ENCODE measurements around the gene DNAJB2.
"Not testable (repeated sequence)": the region's sequence is repeated elsewhere in the genome, so short reads cannot be mapped to it uniquely, and the experiment has no call there.

The DNAJB2 gene

GRCh38 chr2:219286436-219287115, 7.4 kb downstream of the DNAJB2 start:
- no peak for DNase-seq

- not testable (repeated sequence) for DNase-seq
These were observed 7.9 kb downstream of the DNAJB2 start for GRCh38 chr2:219287116-219287440.

GRCh38 chr2:219287580-219288265, 8.6 kb downstream of the DNAJB2 start:
- DNase-seq, result no peak

- DNase-seq, result no peak
These were observed 10.0 kb downstream of the DNAJB2 start for GRCh38 chr2:219289195-219289536.

GRCh38 chr2:219289537-219290361, 10.6 kb downstream of the DNAJB2 start:
- DNase-seq, result no peak

- no peak for DNase-seq
These were observed 11.4 kb downstream of the DNAJB2 start for GRCh38 chr2:219290381-219291171.

GRCh38 chr2:219291394-219291793, 12.2 kb downstream of the DNAJB2 start:
- no peak for DNase-seq

- DNase-seq, result no peak
These were observed 12.8 kb downstream of the DNAJB2 start for GRCh38 chr2:219291910-219292490.

GRCh38 chr2:219292616-219293015, 13.4 kb downstream of the DNAJB2 start:
- DNase-seq, result no peak

- no peak for DNase-seq
These were observed 14.6 kb downstream of the DNAJB2 start for GRCh38 chr2:219293736-219294231.

GRCh38 chr2:219294356-219295351, 15.5 kb downstream of the DNAJB2 start:
- peak; percentile 98 for DNase-seq

GRCh38 chr2:219296142-219296541, 17.0 kb downstream of the DNAJB2 start:
- DNase-seq, result no peak

GRCh38 chr2:219296631-219297391, 17.6 kb downstream of the DNAJB2 start:
- no peak for DNase-seq

- no peak for DNase-seq
These were observed 18.7 kb downstream of the DNAJB2 start for GRCh38 chr2:219297766-219298456.

GRCh38 chr2:219298759-219299371, 19.7 kb downstream of the DNAJB2 start:
- peak; percentile 96 for DNase-seq

GRCh38 chr2:219299372-219299760, 20.2 kb downstream of the DNAJB2 start:
- DNase-seq, result no peak

GRCh38 chr2:219300022-219300421, 20.9 kb downstream of the DNAJB2 start:
- no peak for DNase-seq

- no peak for DNase-seq
These were observed 23.3 kb downstream of the DNAJB2 start for GRCh38 chr2:219302412-219302968.

GRCh38 chr2:219304223-219304622, 25.1 kb downstream of the DNAJB2 start:
- no peak for DNase-seq
